AG10803 (cell line): Measurements from ENCODE around the gene KBTBD13.
A peak's percentile ranks its signal among the peaks of the same experiment; 100 is the strongest.
"Not testable (repeated sequence)": the region's sequence is repeated elsewhere in the genome, so short reads cannot be mapped to it uniquely, and the experiment has no call there.

Experiments used
- DNase-seq: peaks from one replicate; pipeline ENCODE4 v3.0.0; 2010; ENCODE audit warnings: low read depth
- H3K4me3 ChIP-seq: 2 replicates; pipeline ENCODE4 v1.5.1; 2011; ENCODE audit warnings: mild to moderate bottlenecking, low read length, control low read depth
- CTCF ChIP-seq: conservative IDR thresholded peaks from 2 replicates; pipeline ENCODE4 v1.5.1; 2011; ENCODE audit warnings: mild to moderate bottlenecking, low read length, control low read depth, inconsistent platforms

Gene KBTBD13

GRCh38 chr15:65096481-65097385 lies 20.2 kb downstream of the KBTBD13 start:
- no peak for TF ChIP-seq CTCF
- DNase-seq, result no peak
- no peak overlapping the region for H3K4me3 ChIP-seq

- TF ChIP-seq CTCF, result no peak
- H3K4me3 ChIP-seq, result no peak overlapping the region
- DNase-seq, result no peak
These were observed 21.2 kb downstream of the KBTBD13 start for GRCh38 chr15:65097651-65098263.

- H3K4me3 ChIP-seq, result no peak overlapping the region
- no peak for DNase-seq
- TF ChIP-seq CTCF, result no peak
These were observed 22.8 kb downstream of the KBTBD13 start for GRCh38 chr15:65099336-65099735.

- not testable (repeated sequence) for DNase-seq
These were observed 23.3 kb downstream of the KBTBD13 start for GRCh38 chr15:65099801-65100200.

GRCh38 chr15:65100442-65100841 lies 23.9 kb downstream of the KBTBD13 start:
- no peak for TF ChIP-seq CTCF
- H3K4me3 ChIP-seq, result no peak overlapping the region
- no peak for DNase-seq

More at GRCh38 chr15:65099801-65100200, 23.3 kb downstream of the KBTBD13 start:
- not testable (repeated sequence) for H3K4me3 ChIP-seq

GRCh38 chr15:65101411-65101890 lies 24.9 kb downstream of the KBTBD13 start:
- TF ChIP-seq CTCF, result peak; percentile 76
- DNase-seq, result peak; percentile 56

GRCh38 chr15:65101891-65102708 lies 25.6 kb downstream of the KBTBD13 start:
- no peak for DNase-seq
- TF ChIP-seq CTCF, result no peak
- no peak overlapping the region for H3K4me3 ChIP-seq

More at GRCh38 chr15:65101411-65101890, 24.9 kb downstream of the KBTBD13 start:
- H3K4me3 ChIP-seq, result no peak overlapping the region
